Measurements from ENCODE around the gene LRIG3.

- TF ChIP-seq CTCF (IDR thresholded peaks at IDR 0.05; ENCODE audit: poor library complexity, severe bottlenecking), result peak; percentile 49
- TF ChIP-seq EZH2 (IDR thresholded peaks at IDR 0.05; ENCODE audit: borderline replicate concordance, insufficient read depth, low read length, poor library complexity, severe bottlenecking), result no peak
These were observed at the start of gene LRIG3 for GRCh38 chr12:58920102-58920960.
